HG03378 (cell line): ENCODE measurements around the gene STAT4.

Source experiments
- ATAC-seq: cut with Tn5 transposase; IDR thresholded peaks from one replicate; pipeline ENCODE4 v1.9.1; 2021; ENCODE audit warnings: mild to moderate bottlenecking, moderate library complexity; ENCODE audit not compliant: unreplicated experiment

STAT4 gene

GRCh38 chr2:191018048-191018447 is 132.7 kb downstream of the STAT4 start:
- ATAC-seq: no peak

- ATAC-seq: no peak
Observed at GRCh38 chr2:191015831-191016230, 135.0 kb downstream of the STAT4 start.

- no peak for ATAC-seq
Observed at GRCh38 chr2:191015239-191015638, 135.6 kb downstream of the STAT4 start.

GRCh38 chr2:191014653-191015020 is 136.2 kb downstream of the STAT4 start:
- no peak for ATAC-seq

GRCh38 chr2:191013932-191014652 is 136.7 kb downstream of the STAT4 start, which contains the start of gene STAT1:
Gene STAT1, minus strand, starts transcription at chr2:191014171. Its CDS starts 4,168 bp downstream, at chr2:191010003.
- peak; percentile 66 for ATAC-seq

GRCh38 chr2:191013682-191013931 is 137.2 kb downstream of the STAT4 start:
- ATAC-seq: no peak

GRCh38 chr2:191012845-191013681 is 137.7 kb downstream of the STAT4 start:
- ATAC-seq: peak; percentile 1

GRCh38 chr2:191012346-191012745 is 138.4 kb downstream of the STAT4 start:
- ATAC-seq: no peak

GRCh38 chr2:191010887-191011885 is 139.6 kb downstream of the STAT4 start:
- no peak for ATAC-seq

- ATAC-seq: no peak
Observed at GRCh38 chr2:191009541-191010374, 141.0 kb downstream of the STAT4 start.

GRCh38 chr2:191008286-191008685 is 142.5 kb downstream of the STAT4 start:
- ATAC-seq: no peak

- ATAC-seq: no peak
Observed at GRCh38 chr2:191006997-191007783, 143.6 kb downstream of the STAT4 start.

- ATAC-seq: no peak
Observed at GRCh38 chr2:191006297-191006696, 144.5 kb downstream of the STAT4 start.

GRCh38 chr2:191003405-191004309 is 147.1 kb downstream of the STAT4 start:
- ATAC-seq: no peak

GRCh38 chr2:191001624-191002023 is 149.2 kb downstream of the STAT4 start:
- no peak for ATAC-seq

GRCh38 chr2:191001032-191001431 is 149.8 kb downstream of the STAT4 start:
- ATAC-seq: no peak

GRCh38 chr2:190999949-191000665 is 150.7 kb downstream of the STAT4 start:
- no peak for ATAC-seq

- no peak for ATAC-seq
Observed at GRCh38 chr2:190999058-190999457, 151.7 kb downstream of the STAT4 start.
